ENCODE data around the gene ADGRL3.

Gene ADGRL3

DNA sequence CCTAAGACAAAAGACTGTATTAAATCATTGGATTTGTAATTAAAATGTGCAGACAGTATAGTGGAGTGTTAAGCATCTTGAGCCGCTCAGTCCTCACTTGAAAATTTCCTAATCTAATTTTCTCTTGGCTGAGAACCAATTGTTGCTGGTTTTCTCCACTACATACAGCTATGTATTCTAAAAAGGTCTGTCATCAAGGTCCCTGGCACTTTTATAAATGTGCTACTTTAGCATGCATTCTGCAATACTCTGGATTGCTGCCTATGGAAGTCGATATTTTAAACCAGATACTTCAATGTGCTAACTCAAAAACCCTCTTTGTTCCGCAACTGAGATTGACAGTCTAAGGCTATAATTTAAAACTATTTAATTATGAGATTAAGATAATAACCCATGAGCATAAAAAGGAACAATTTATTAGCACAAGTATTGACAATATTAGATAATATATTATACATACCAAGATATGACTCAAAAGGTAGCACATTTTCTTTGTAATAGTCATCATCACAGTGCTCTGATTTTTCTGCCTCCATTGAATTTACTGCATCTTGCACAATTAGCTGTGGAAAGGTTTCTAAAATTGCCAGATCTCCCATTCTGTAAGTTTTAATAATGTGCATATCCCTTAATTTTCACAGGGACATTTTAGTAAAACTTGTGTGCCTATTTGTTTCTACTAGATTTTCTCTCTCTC is 815.1 kb downstream of the ADGRL3 start:
- no peak for TF ChIP-seq ZFX (IDR thresholded peaks at IDR 0.05)
- TF ChIP-seq, protein P1, sequence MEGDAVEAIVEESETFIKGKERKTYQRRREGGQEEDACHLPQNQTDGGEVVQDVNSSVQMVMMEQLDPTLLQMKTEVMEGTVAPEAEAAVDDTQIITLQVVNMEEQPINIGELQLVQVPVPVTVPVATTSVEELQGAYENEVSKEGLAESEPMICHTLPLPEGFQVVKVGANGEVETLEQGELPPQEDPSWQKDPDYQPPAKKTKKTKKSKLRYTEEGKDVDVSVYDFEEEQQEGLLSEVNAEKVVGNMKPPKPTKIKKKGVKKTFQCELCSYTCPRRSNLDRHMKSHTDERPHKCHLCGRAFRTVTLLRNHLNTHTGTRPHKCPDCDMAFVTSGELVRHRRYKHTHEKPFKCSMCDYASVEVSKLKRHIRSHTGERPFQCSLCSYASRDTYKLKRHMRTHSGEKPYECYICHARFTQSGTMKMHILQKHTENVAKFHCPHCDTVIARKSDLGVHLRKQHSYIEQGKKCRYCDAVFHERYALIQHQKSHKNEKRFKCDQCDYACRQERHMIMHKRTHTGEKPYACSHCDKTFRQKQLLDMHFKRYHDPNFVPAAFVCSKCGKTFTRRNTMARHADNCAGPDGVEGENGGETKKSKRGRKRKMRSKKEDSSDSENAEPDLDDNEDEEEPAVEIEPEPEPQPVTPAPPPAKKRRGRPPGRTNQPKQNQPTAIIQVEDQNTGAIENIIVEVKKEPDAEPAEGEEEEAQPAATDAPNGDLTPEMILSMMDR (conservative IDR thresholded peaks at IDR 0.05): no peak

DNA sequence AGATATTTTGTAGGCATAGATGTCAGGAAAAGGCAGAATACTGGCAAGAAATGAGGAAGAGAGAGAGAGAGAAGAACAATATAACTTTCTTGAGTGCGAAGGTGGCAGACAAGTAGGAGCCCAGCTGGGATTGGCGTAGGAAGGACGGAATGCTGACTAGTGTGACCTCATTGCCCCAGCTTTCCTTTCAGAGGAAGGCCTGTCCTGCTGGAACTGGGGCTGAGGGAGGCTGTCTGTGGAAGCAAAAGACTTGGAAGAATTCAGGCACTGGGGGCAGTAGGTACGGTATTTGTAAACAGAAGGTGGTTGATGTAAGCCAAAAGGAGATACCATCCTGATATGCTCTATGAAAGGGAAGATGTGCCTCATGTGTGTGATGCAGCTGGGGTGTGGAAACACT is 818.4 kb downstream of the ADGRL3 start:
- TF ChIP-seq, protein P1 (conservative IDR thresholded peaks at IDR 0.05): no peak
- TF ChIP-seq ZFX (IDR thresholded peaks at IDR 0.05): no peak
- no peak overlapping the region for H3K27ac ChIP-seq

More for the DNA sequence above, 815.1 kb downstream of the ADGRL3 start:
- no peak overlapping the region for H3K27ac ChIP-seq

DNA sequence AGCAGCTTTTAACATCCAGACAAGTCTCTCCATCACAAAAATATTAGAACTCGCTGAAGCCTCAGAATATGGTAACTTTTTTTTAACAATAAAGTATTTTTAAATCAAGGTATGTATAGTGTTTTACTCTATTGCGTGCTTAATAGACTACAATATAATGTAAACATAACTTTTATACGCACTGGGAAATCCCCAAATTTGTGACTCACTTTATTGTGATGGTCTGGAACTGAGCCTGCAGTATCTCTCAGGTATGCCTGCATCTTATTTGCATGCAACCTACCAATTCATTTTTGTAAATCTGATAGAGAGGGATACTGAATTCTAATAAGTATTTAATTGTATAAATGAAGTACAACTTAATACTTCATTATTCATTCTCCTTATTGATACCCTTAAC is 823.5 kb downstream of the ADGRL3 start:
- no peak overlapping the region for H3K27ac ChIP-seq
- TF ChIP-seq ZFX (IDR thresholded peaks at IDR 0.05): no peak
- TF ChIP-seq, protein P1 (conservative IDR thresholded peaks at IDR 0.05): no peak

DNA sequence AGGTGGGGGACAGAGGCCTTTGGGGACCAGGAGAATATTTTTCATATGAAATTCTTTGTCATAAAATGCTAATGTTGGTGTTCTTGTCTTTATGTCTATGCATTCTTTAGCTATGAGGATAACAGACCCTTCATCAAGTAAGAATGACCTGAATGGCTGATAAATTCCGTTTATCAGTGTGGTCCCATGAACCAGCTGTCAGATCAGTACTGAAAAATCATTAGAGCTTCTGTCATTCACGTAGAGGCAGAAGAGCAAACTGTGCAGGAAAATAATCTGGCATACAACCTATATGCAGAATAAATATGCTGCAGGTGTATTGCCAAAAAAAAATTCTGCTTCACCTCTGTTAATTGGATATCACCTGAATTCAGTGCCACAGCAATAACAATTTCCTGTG is 828.6 kb downstream of the ADGRL3 start:
- TF ChIP-seq, protein P1 (conservative IDR thresholded peaks at IDR 0.05): no peak
- TF ChIP-seq ZFX (IDR thresholded peaks at IDR 0.05): no peak
- H3K27ac ChIP-seq: no peak overlapping the region

DNA sequence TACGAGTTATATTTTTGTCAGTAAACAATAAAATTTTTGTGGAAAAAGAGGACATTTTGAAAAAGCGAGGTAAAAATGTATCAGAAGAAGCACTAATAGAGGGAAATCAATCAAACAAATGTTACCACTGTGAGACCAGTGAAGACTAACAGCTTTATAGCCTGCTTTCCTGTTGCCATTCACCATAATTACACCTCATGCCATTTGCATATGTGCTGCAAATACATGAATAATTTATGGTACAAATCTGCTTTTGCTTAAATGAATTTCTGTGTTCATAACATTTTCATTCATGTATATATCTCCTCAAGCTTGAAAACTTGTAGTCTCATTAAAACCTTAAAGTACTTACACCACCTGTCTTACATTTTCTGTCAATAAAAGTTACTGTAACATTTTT is 830.8 kb downstream of the ADGRL3 start:
- TF ChIP-seq ZFX (IDR thresholded peaks at IDR 0.05): no peak
- TF ChIP-seq, protein P1 (conservative IDR thresholded peaks at IDR 0.05): no peak
- no peak overlapping the region for H3K27ac ChIP-seq

DNA sequence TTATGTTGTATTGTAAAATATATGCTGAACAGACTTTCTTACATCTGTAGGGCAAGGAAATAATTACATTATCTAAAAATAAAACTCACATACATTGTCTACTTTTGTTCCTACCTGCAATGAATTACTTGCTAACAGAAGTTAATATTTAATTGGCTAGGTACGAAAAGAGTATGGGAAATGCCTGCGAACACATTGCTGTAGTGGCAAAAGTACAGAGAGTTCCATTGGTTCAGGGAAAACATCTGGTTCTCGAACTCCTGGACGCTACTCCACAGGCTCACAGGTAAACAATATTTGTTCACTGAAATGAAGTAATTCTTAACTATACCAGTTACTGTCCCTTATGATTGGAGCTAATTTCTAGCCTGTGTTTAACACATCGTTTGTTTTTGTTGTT is 837.4 kb downstream of the ADGRL3 start:
- no peak for TF ChIP-seq ZFX (IDR thresholded peaks at IDR 0.05)
- TF ChIP-seq, protein P1 (conservative IDR thresholded peaks at IDR 0.05): no peak
- H3K27ac ChIP-seq: no peak overlapping the region

DNA sequence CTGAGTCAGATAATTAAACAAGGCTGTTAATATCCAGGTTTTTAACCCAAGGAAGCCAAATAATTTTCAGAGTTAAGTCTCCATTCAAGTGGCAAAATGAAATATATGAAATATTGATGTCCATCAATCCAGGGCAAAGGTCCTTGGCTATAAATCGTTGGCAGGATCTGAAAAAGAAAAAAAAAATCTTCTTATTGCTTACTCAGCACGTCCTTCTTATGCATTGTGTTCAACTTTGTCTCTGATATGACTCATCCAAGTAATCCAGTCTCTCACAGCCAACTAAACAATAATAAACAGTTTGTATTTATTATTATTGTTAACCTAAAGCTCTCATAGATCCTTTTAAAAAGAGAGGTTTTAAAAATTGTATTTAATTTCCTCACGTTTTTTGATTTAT is 851.2 kb downstream of the ADGRL3 start:
- no peak for TF ChIP-seq ZFX (IDR thresholded peaks at IDR 0.05)
- TF ChIP-seq, protein P1 (conservative IDR thresholded peaks at IDR 0.05): no peak
- no peak overlapping the region for H3K27ac ChIP-seq
